NB4 (cell line): ENCODE measurements around the gene PTPRD.
"Not testable (repeated sequence)": the region's sequence is repeated elsewhere in the genome, so short reads cannot be mapped to it uniquely, and the experiment has no call there.

Source experiments
- DNase-seq: peaks from one replicate; pipeline ENCODE4 v3.0.0; 2010; ENCODE audit warnings: low read depth
- H3K4me3 ChIP-seq: one replicate; pipeline ENCODE4 v1.5.1; 2011; ENCODE audit warnings: mild to moderate bottlenecking, low read depth, low read length, moderate library complexity
- CTCF ChIP-seq: IDR thresholded peaks from one replicate; pipeline ENCODE4 v1.5.1; 2012; ENCODE audit warnings: low read depth, low read length
- MAX ChIP-seq: IDR thresholded peaks from 2 replicates; pipeline ENCODE4 v1.6.1; 2011; ENCODE audit warnings: low read depth, low read length
- MYC ChIP-seq: IDR thresholded peaks from 2 replicates; pipeline ENCODE4 v1.6.1; 2011; ENCODE audit warnings: low read depth, low read length
- POLR2A ChIP-seq: IDR thresholded peaks from 2 replicates; pipeline ENCODE4 v1.6.1; 2011; ENCODE audit warnings: mild to moderate bottlenecking; ENCODE audit not compliant: insufficient read length; ENCODE audit errors: extremely low read depth

PTPRD gene

DNA sequence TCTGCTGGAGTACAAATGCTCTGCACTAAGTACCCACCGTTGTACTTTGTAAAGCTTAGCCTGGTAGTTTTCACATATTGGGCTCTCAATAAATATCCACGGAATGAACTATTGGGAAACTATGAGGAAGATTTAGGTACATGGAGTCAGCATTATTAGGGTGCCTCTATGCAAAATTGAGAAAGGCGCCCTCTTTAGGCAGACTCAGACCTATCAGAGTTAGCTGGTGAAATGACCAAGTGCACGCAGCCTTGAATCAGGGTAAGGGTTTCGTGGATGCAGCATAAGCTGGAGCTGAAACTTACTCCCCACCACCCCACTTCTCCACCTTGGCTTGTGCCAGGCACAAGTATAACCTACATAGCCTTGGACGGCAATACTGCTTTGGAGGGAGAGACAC is 1634.5 kb downstream of the PTPRD start:
- no peak overlapping the region for H3K4me3 ChIP-seq
- peak; percentile 14 for DNase-seq
- TF ChIP-seq MYC (no peak), CTCF (no peak), POLR2A (no peak)

GRCh38 chr9:8968350-8968749 is 1644.5 kb downstream of the PTPRD start:
- H3K4me3 ChIP-seq, DNase-seq: not testable (repeated sequence)

DNA sequence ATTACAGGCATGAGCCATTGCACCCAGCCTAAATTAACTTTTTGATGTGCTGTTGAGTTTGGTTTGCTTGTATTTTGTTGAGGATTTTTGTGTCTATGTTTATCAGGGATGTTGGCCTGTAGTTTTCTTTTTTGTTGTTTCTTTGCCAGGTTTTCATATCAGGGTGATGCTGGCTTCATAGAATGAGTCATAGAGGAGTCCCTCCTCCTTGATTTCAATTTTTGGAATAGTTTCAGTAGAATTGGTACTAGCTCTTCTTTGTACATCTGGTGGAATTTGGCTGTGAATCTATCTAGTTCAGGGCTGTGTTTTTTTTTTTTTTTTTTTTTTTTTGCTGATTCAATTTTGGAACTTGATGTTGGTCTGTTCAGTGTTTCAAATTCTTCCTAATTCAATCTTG is 1648.9 kb downstream of the PTPRD start:
- DNase-seq = no peak
- no peak overlapping the region for H3K4me3 ChIP-seq
- TF ChIP-seq MAX = no peak
- no peak for TF ChIP-seq POLR2A
- TF ChIP-seq CTCF = no peak

DNA sequence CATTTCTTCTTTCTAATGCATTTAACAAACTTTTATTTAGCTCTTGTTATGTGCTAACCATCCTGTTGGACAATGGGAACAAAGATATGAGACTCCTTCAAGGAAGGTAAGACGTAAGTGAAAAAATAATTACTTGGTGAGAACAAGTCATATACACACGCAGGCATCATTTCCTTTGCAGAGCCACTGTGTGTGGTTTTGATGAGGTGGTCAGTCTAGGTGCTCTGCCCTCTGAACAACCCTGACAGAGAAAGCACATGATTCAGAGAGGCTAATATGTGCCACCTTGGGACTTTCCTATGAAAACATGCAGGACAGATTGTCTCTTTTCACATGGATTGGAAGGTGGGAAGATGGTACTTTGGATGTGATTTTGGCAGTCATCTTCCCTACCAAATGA is 1650.7 kb downstream of the PTPRD start:
- no peak for TF ChIP-seq CTCF
- TF ChIP-seq MYC = no peak
- no peak for TF ChIP-seq MAX
- no peak for TF ChIP-seq POLR2A
- H3K4me3 ChIP-seq = no peak overlapping the region
- DNase-seq = no peak

DNA sequence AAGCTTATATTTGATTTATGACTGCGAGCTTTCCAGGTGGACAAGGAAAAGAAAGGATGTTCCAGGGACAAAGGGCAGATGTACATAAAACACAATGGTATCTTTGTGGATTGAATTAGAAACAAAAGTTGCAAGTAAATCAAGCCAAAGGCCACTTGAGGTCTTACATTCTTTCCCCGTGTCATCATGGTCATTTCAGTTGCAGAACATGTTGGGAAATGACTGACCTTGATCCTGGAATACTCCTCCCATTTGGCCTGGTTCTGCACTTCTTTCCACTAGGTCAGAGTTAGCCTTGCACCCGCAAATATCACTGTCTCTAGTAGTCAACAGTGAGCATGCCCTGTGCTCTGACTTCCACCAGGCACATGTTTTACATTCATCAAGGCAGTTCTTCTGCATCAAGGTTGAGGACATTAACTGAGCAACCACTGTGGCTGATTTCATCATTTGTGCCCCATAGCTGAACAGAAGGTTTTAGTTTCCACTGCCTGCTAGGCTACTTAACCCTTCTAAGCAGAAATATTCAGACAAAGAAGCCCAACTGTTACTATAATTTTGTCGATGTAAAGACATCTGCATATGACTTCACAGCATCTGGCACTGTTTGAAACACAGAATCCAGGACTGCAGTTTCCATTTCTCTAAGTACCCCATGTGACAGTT is 1651.5 kb downstream of the PTPRD start:
- no peak overlapping the region for H3K4me3 ChIP-seq
- TF ChIP-seq MAX (no peak), MYC (no peak), POLR2A (no peak), CTCF (no peak)
- DNase-seq = no peak

DNA sequence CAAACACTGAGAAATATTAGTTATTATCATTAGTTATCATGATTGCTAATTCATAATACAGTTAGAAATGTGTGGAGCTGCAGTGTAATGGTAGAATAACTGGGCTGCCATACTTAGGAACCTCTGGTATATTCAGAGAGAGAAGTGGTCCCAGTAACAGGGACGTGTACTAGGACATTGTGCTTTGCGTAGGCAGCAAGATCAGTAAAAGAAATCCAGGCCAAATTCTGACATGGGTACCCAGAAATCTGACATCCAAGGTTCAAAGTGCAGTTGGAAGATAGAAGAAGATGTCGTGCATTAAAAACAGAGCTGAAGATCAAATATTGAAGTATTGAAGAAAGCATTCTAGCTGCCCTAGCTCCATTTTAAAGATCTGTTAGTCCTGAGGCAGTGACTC is 1652.5 kb downstream of the PTPRD start:
- H3K4me3 ChIP-seq = no peak overlapping the region
- TF ChIP-seq MAX (no peak), POLR2A (no peak), CTCF (no peak), MYC (no peak)
- no peak for DNase-seq
